Activated CD8-positive, alpha-beta T cell treated with anti-CD3 and anti-CD28 coated beads for 36 hours (primary cell): ENCODE results near the gene OR5V1. TPM values are rescaled to one million over a fixed set of nuclear protein-coding genes. Genes with fewer than 3 reads are reported as not detected.
A peak's percentile ranks its signal among the peaks of the same experiment; 100 is the strongest.
"Not testable (repeated sequence)": the region's sequence is repeated elsewhere in the genome, so short reads cannot be mapped to it uniquely, and the experiment has no call there.

ENCODE experiments used
- ATAC-seq: fragments of 200-7000 bp; cut with Tn5 transposase; one replicate; pipeline ENCODE4 v1.10.0; 2021; ENCODE audit warnings: mild to moderate bottlenecking, moderate library complexity
- CTCF ChIA-PET: fragments of 350-600 bp; sonication (Branson Sonifier 250); formaldehyde crosslinking; loops from one replicate; lab custom pipeline; 2021; ENCODE audit warnings: antibody characterized with exemption; lab: Charles Lee
- POLR2A ChIA-PET: fragments of 350-600 bp; sonication (Branson Sonifier 250); formaldehyde crosslinking; loops from one replicate; lab custom pipeline; 2021; ENCODE audit warnings: antibody characterized with exemption; lab: Charles Lee
- DNase-seq: peaks from one replicate; pipeline ENCODE4 v3.0.0-alpha.2; 2020
- H3K27ac Mint-ChIP-seq: one replicate; pipeline ENCODE4 v1.8.0; 2021; ENCODE audit warnings: mild to moderate bottlenecking, mixed read lengths
- H3K27me3 Mint-ChIP-seq: one replicate; pipeline ENCODE4 v1.8.0; 2021; ENCODE audit warnings: mixed read lengths
- H3K36me3 Mint-ChIP-seq: one replicate; pipeline ENCODE4 v1.8.0; 2021; ENCODE audit warnings: low read depth, mixed read lengths
- H3K4me1 Mint-ChIP-seq: one replicate; pipeline ENCODE4 v1.8.0; 2021; ENCODE audit warnings: low read depth, mixed read lengths
- H3K4me3 Mint-ChIP-seq: one replicate; pipeline ENCODE4 v1.8.0; 2021; ENCODE audit warnings: mild to moderate bottlenecking, moderate library complexity, mixed read lengths
- H3K9me3 Mint-ChIP-seq: one replicate; pipeline ENCODE4 v1.8.0; 2021; ENCODE audit warnings: mixed read lengths
- CTCF ChIP-seq: fragments of 200-600 bp; IDR thresholded peaks from one replicate; pipeline ENCODE4 v1.8.0; 2022; ENCODE audit warnings: antibody characterized with exemption, mild to moderate bottlenecking
- intact Hi-C: fragments of 100-400 bp; cut with micrococcal nuclease; formaldehyde crosslinking; loops from one replicate; pipeline ENCODE4 v1.10.0; 2022
- total RNA-seq, 2 experiments: library from RNA; stranded (reverse); gene quantifications; one replicate each; pipeline ENCODE4 v1.2.3, GENCODE V29; 2021

OR5V1 gene
- total RNA-seq, 2 experiments from 2014 or later, result not detected

- Mint-ChIP-seq H3K4me1 (no peaks in the 10 kb centered on the region), H3K4me3 (no peak overlapping the region), H3K27ac (no peak overlapping the region), H3K27me3 (peaks cover 18% of the 10 kb centered on the region), H3K9me3 (no peaks in the 10 kb centered on the region), H3K36me3 (no peaks in the 10 kb centered on the region)
- intact Hi-C loops, result no loop called here
- ChIA-PET CTCF (no interaction called here), POLR2A (interaction anchor here (0.7 kb wide), 1 partner anchor 143 kb away, joined by 3 read pairs; no protein-coding TSS in a partner anchor)
- no peak for TF ChIP-seq CTCF
- DNase-seq (no peak), ATAC-seq (no peak)
Observed at GRCh38 chr6:29345380-29345779, 23.3 kb downstream of the OR5V1 start.

GRCh38 chr6:29336269-29336668 lies 32.4 kb downstream of the OR5V1 start:
- no peaks in the 10 kb centered on the region for H3K9me3 Mint-ChIP-seq
- ChIA-PET POLR2A (no interaction called here), CTCF (interaction anchor here (0.8 to 1.6 kb wide), 2 partner anchors 8 to 174 kb away, joined by 3 read pairs; no protein-coding TSS in a partner anchor)
- ATAC-seq, result no peak
- H3K4me3 Mint-ChIP-seq, result no peak overlapping the region
- no peak for DNase-seq
- peaks cover 5% of the 10 kb centered on the region for H3K4me1 Mint-ChIP-seq
- H3K27ac Mint-ChIP-seq, result no peak overlapping the region
- peaks cover 35% of the 10 kb centered on the region for H3K27me3 Mint-ChIP-seq
- no peaks in the 10 kb centered on the region for H3K36me3 Mint-ChIP-seq
- TF ChIP-seq CTCF, result no peak
- intact Hi-C loops, result no loop called here

DNA sequence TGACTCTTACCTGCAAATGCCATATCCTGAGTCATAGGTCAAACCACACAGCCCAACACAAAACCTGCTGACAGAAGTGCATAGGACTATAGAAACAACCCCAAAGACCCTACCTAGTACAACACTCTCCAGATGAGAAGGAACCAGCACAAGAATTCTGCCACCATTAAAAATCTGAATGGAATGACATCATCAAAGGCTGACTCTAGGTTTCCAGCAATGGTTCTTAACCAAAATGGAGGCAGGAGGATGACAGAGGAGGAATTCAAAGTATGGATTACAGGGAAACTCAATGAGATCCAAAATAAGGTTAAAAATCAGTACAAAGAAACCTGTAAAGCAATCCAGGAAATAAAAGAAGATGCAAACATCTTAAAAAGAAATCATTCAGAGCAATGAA lies 36.0 kb downstream of the OR5V1 start:
- Mint-ChIP-seq H3K4me1 (peaks cover 5% of the 10 kb centered on the region), H3K27ac (no peak overlapping the region), H3K9me3 (no peaks in the 10 kb centered on the region), H3K4me3 (no peak overlapping the region), H3K27me3 (peaks cover 39% of the 10 kb centered on the region), H3K36me3 (no peaks in the 10 kb centered on the region)
- intact Hi-C loops, result no loop called here
- no peak for TF ChIP-seq CTCF
- ChIA-PET POLR2A (interaction anchor here (0.7 kb wide), 1 partner anchor 61 kb away, joined by 3 read pairs; no protein-coding TSS in a partner anchor), CTCF (no interaction called here)
- DNase-seq (peak; percentile 22), ATAC-seq (peak; percentile 37)

DNA sequence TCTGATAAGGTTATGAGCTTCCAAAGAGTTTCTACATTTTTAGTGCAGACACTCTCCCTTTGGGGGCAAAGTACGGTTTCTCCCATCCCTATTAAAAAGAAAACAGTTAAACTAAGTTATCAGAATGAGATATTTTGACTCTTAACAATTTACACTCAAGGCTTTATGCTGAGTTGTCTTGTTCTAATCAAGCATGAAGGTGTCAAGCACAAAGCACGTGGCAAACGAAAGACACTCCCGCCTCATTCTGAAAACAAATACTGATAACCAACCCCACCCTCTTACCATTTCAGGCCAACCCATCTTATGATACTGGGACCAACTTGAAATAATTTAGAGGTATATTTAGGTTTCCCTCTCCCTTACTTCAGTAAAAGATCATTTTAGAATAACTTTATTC lies 42.9 kb downstream of the OR5V1 start:
- CTCF ChIA-PET, result no interaction called here
- Mint-ChIP-seq H3K9me3 (no peaks in the 10 kb centered on the region), H3K27me3 (peaks cover 36% of the 10 kb centered on the region), H3K36me3 (no peaks in the 10 kb centered on the region), H3K27ac (no peak overlapping the region), H3K4me1 (no peaks in the 10 kb centered on the region), H3K4me3 (no peak overlapping the region)
- TF ChIP-seq CTCF, result no peak
- POLR2A ChIA-PET, result no interaction called here
- DNase-seq (no peak), ATAC-seq (no peak)
- intact Hi-C loops, result no loop called here

DNA sequence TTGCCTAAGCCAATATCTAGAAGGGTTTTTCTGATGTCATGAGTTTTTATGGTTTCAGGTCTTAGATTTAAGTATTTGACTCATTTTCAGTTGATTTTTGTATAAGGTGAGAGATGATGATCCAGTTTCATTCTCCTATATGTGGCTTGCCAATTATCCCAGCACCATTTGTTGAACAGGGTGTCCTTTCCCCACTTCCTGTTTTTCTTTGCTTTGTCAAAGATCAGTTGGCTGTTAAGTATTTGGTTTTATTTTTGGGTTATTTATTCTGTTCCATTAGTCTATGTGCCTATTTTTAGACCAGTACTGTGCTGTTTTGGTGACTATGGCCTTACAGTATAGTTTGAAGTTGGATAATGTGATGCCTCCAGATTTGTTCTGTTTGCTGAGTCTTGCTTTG lies 45.3 kb downstream of the OR5V1 start:
- POLR2A ChIA-PET, H3K9me3 Mint-ChIP-seq, intact Hi-C loops, DNase-seq, ATAC-seq, CTCF ChIA-PET, H3K36me3 Mint-ChIP-seq, H3K4me3 Mint-ChIP-seq, H3K4me1 Mint-ChIP-seq, H3K27ac Mint-ChIP-seq: not testable (repeated sequence)
- H3K27me3 Mint-ChIP-seq, result peaks cover 25% of the 10 kb centered on the region

DNA sequence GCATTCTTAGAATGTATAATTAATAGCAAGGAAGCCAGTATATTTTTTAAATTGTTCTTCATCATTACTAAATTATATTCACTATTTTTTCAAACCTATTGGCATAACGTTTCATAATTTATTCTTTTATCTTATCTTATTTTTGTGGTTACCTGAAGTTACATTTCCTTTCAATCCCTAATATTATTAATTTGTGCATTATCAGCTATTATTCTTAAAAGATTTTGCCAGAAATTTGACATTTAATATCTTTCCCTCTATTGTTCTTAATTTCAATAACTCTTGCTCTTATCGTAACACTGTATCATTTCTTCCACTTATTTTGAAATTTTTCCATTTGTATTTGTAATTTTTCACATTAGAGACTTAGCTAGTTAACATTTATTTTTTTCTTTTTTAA lies 48.7 kb downstream of the OR5V1 start:
- H3K4me1 Mint-ChIP-seq, result no peaks in the 10 kb centered on the region
- no peak for TF ChIP-seq CTCF
- H3K4me3 Mint-ChIP-seq, result no peak overlapping the region
- ChIA-PET CTCF (no interaction called here), POLR2A (no interaction called here)
- intact Hi-C loops, result no loop called here
- DNase-seq (no peak), ATAC-seq (no peak)
- no peaks in the 10 kb centered on the region for H3K9me3 Mint-ChIP-seq
- H3K27me3 Mint-ChIP-seq, result peaks cover 24% of the 10 kb centered on the region
- no peaks in the 10 kb centered on the region for H3K36me3 Mint-ChIP-seq
- H3K27ac Mint-ChIP-seq, result no peak overlapping the region
